H1 (cell line): ENCODE results near the gene MREG. TPM values are rescaled to one million over a fixed set of nuclear protein-coding genes. Genes with fewer than 3 reads are reported as not detected.

Experiments
- CTCF ChIA-PET: fragments of 300-600 bp; sonication (Branson Sonifier 250); formaldehyde crosslinking; loops from one replicate; lab custom pipeline; 2021; ENCODE audit not compliant: partially characterized antibody; lab: Charles Lee
- POLR2A ChIA-PET: fragments of 300-600 bp; sonication (Branson Sonifier 250); formaldehyde crosslinking; loops from one replicate; lab custom pipeline; 2021; ENCODE audit warnings: inconsistent platforms; ENCODE audit not compliant: partially characterized antibody; lab: Charles Lee
- DNase-seq, 2 experiments: peaks; one replicate each; pipeline versions ENCODE4 v3.0.0 to v3.0.0-alpha.2; 2010 to 2022; ENCODE audit warnings: low spot score in 2 of 2, low read depth in 1 of 2, mixed read lengths in 1 of 2
- FAIRE-seq: peaks from 2 replicates; lab custom pipeline; 2011; peaks lifted over from hg19 to GRCh38; lab: Jason Lieb, UNC
- H2AFZ ChIP-seq: 2 replicates; pipeline ENCODE4 v1.8.1; 2012; ENCODE audit warnings: low read length, inconsistent platforms
- H2AK5ac ChIP-seq: 2 replicates; pipeline ENCODE4 v1.6.1; 2013; ENCODE audit warnings: low read depth, low read length
- H2BK120ac ChIP-seq: replicated peaks from 2 replicates; pipeline ENCODE3; 2013; ENCODE audit warnings: low read depth, low read length, inconsistent platforms
- H2BK12ac ChIP-seq: 2 replicates; pipeline ENCODE4 v1.6.1; 2013; ENCODE audit warnings: low read depth, low read length
- H2BK15ac ChIP-seq: 2 replicates; pipeline ENCODE4 v1.6.1; 2013; ENCODE audit warnings: low read length
- H2BK20ac ChIP-seq: 2 replicates; pipeline ENCODE4 v1.6.1; 2013; ENCODE audit warnings: low read length
- H2BK5ac ChIP-seq: 2 replicates; pipeline ENCODE4 v1.6.1; 2013; ENCODE audit warnings: low read depth, low read length
- H3K14ac ChIP-seq: 2 replicates; pipeline ENCODE4 v1.6.1; 2013; ENCODE audit warnings: inconsistent platforms; ENCODE audit not compliant: insufficient read length
- H3K18ac ChIP-seq: 2 replicates; pipeline ENCODE4 v1.6.1; 2013; ENCODE audit warnings: low read length; ENCODE audit errors: extremely low read depth
- H3K23ac ChIP-seq: 2 replicates; pipeline ENCODE4 v1.6.1; 2013; ENCODE audit warnings: inconsistent platforms; ENCODE audit not compliant: insufficient read length
- H3K23me2 ChIP-seq: 2 replicates; pipeline ENCODE4 v1.6.1; 2013; ENCODE audit warnings: low read depth, low read length
- H3K27ac ChIP-seq: 2 replicates; pipeline ENCODE4 v1.6.1; 2011; ENCODE audit warnings: low read depth, low read length, inconsistent platforms
- H3K27me3 ChIP-seq, 4 experiments: replicated peaks in 1 of 4; 1 replicate in 1 of 4; 2 replicates in 3 of 4; pipeline versions ENCODE4 v1.6.1 to v1.8.1; 2011 to 2013; ENCODE audit warnings: low read length in 3 of 4, mild to moderate bottlenecking in 3 of 4, inconsistent platforms in 2 of 4, mixed read lengths in 2 of 4, moderate library complexity in 1 of 4; ENCODE audit not compliant: control insufficient read depth in 3 of 4, insufficient read depth in 3 of 4; ENCODE audit errors: extremely low read depth in 1 of 4
- H3K36me3 ChIP-seq, 4 experiments: 2 replicates each; pipeline versions ENCODE4 v1.6.1 to v1.8.1; 2011 to 2013; ENCODE audit warnings: mild to moderate bottlenecking in 4 of 4, low read length in 3 of 4, moderate library complexity in 2 of 4, control low read depth in 1 of 4, inconsistent platforms in 1 of 4; ENCODE audit not compliant: insufficient read depth in 4 of 4, control insufficient read depth in 2 of 4
- H3K4ac ChIP-seq: replicated peaks from 2 replicates; pipeline ENCODE3; 2013; ENCODE audit warnings: low read length, low read depth, mixed read lengths, inconsistent platforms; ENCODE audit not compliant: insufficient read length
- H3K4me1 ChIP-seq, 4 experiments: replicated peaks in 1 of 4; 1 replicate in 1 of 4; 2 replicates in 3 of 4; pipeline versions ENCODE4 v1.6.1 to v1.8.1; 2011 to 2013; ENCODE audit warnings: low read length in 3 of 4, inconsistent platforms in 2 of 4, mixed read lengths in 1 of 4; ENCODE audit not compliant: insufficient read depth in 4 of 4, control insufficient read depth in 3 of 4
- H3K4me2 ChIP-seq, 2 experiments: 2 replicates each; pipeline versions ENCODE4 v1.6.1 to v1.8.1; 2011 to 2013; ENCODE audit warnings: low read depth in 2 of 2, low read length in 2 of 2, control low read depth in 1 of 2, inconsistent platforms in 1 of 2, mild to moderate bottlenecking in 1 of 2; ENCODE audit not compliant: insufficient read depth in 1 of 2
- H3K4me3 ChIP-seq, 4 experiments: fragments of 200-600, 300-600 bp in 1 of 4; sonication (generic), shearing (Covaris generic), sonication (Bioruptor Twin) in 1 of 4; 2 replicates each; pipeline versions ENCODE4 v1.5.1 to v1.8.1; 2011 to 2016; ENCODE audit warnings: low read length in 4 of 4, low read depth in 3 of 4, control low read depth in 2 of 4, inconsistent platforms in 2 of 4, mild to moderate bottlenecking in 2 of 4, mixed read lengths in 1 of 4, moderate library complexity in 1 of 4; ENCODE audit not compliant: insufficient read depth in 2 of 4; ENCODE audit errors: extremely low read depth in 1 of 4
- H3K56ac ChIP-seq: replicated peaks from 2 replicates; pipeline ENCODE3; 2013; ENCODE audit warnings: low read depth, mild to moderate bottlenecking, mixed read lengths, low read length, inconsistent platforms; ENCODE audit not compliant: insufficient read length
- H3K79me1 ChIP-seq: 2 replicates; pipeline ENCODE4 v1.6.1; 2013; ENCODE audit warnings: low read depth, low read length, control low read depth
- H3K79me2 ChIP-seq, 2 experiments: 2 replicates each; pipeline versions ENCODE4 v1.6.1 to v1.8.1; 2012 to 2013; ENCODE audit warnings: low read length in 2 of 2, mild to moderate bottlenecking in 2 of 2, inconsistent platforms in 1 of 2; ENCODE audit not compliant: insufficient read depth in 2 of 2, control insufficient read depth in 1 of 2
- H3K9ac ChIP-seq, 4 experiments: replicated peaks in 1 of 4; 1 replicate in 1 of 4; 2 replicates in 3 of 4; pipeline versions ENCODE4 v1.6.1 to v1.8.1; 2011 to 2013; ENCODE audit warnings: low read depth in 3 of 4, low read length in 3 of 4, control low read depth in 2 of 4, mild to moderate bottlenecking in 2 of 4, moderate library complexity in 2 of 4, inconsistent platforms in 1 of 4; ENCODE audit errors: extremely low read depth in 1 of 4
- H3K9me3 ChIP-seq, 2 experiments: 2 replicates each; pipeline versions ENCODE4 v1.6.1 to v1.8.1; 2012 to 2013; ENCODE audit warnings: mild to moderate bottlenecking in 2 of 2, moderate library complexity in 2 of 2, control low read depth in 1 of 2, inconsistent platforms in 1 of 2, low read depth in 1 of 2, low read length in 1 of 2, mixed read lengths in 1 of 2; ENCODE audit not compliant: insufficient read depth in 2 of 2
- H4K20me1 ChIP-seq, 2 experiments: replicated peaks in 1 of 2; 2 replicates each; pipeline versions ENCODE3 to v1.8.1; 2011 to 2013; ENCODE audit warnings: inconsistent platforms in 2 of 2, low read length in 2 of 2, mild to moderate bottlenecking in 1 of 2; ENCODE audit not compliant: insufficient read depth in 2 of 2, control insufficient read depth in 1 of 2
- H4K5ac ChIP-seq: 2 replicates; pipeline ENCODE4 v1.6.1; 2013; ENCODE audit warnings: low read length, low read depth, mixed read lengths, inconsistent platforms; ENCODE audit not compliant: insufficient read length
- H4K8ac ChIP-seq: 2 replicates; pipeline ENCODE4 v1.8.0; 2013; ENCODE audit warnings: mild to moderate bottlenecking, moderate library complexity, low read length, inconsistent platforms; ENCODE audit not compliant: insufficient read depth; ENCODE audit errors: extremely low read depth
- H4K91ac ChIP-seq: replicated peaks from 2 replicates; pipeline ENCODE3; 2013; ENCODE audit warnings: low read length, mixed read lengths, inconsistent platforms; ENCODE audit not compliant: insufficient read length
- ASH2L ChIP-seq: fragments of 200-600, 300-600 bp; sonication (generic); IDR thresholded peaks from one replicate; pipeline ENCODE4 v1.7.1; 2017; ENCODE audit warnings: low read length
- BRCA1 ChIP-seq: IDR thresholded peaks from 2 replicates; pipeline ENCODE4 v1.6.1; 2012; ENCODE audit warnings: low read depth, low read length, improper control_type of control experiment
- CBX5 ChIP-seq: fragments of 300-800, 300-1000 bp; sonication (generic); IDR thresholded peaks from 2 replicates; pipeline ENCODE4 v1.7.1; 2016; ENCODE audit warnings: antibody characterized with exemption, low read length, low read depth
- EP300 ChIP-seq, 2 experiments: IDR thresholded peaks; 1 replicate in 1 of 2; 2 replicates in 1 of 2; pipeline ENCODE4 v1.6.1; 2011 to 2012; ENCODE audit warnings: low read depth in 2 of 2, low read length in 2 of 2, mild to moderate bottlenecking in 2 of 2, borderline replicate concordance in 1 of 2, inconsistent platforms in 1 of 2, moderate library complexity in 1 of 2
- GABPA ChIP-seq: IDR thresholded peaks from 2 replicates; pipeline ENCODE4 v1.6.1; 2011; ENCODE audit warnings: mild to moderate bottlenecking, low read length, moderate library complexity, borderline replicate concordance; ENCODE audit not compliant: insufficient read depth
- KDM1A ChIP-seq: fragments of 200-600, 300-600 bp; sonication (generic); IDR thresholded peaks from 2 replicates; pipeline ENCODE4 v1.7.1; 2016; ENCODE audit warnings: mild to moderate bottlenecking, low read length, borderline replicate concordance
- MAFK ChIP-seq: IDR thresholded peaks from 2 replicates; pipeline ENCODE4 v1.6.1; 2012; ENCODE audit warnings: low read depth, mild to moderate bottlenecking, improper control_type of control experiment, low read length
- POU5F1 ChIP-seq: IDR thresholded peaks from 2 replicates; pipeline ENCODE4 v1.6.1; 2011; ENCODE audit warnings: low read depth, mild to moderate bottlenecking, low read length, moderate library complexity
- TAF7 ChIP-seq: optimal IDR thresholded peaks from 2 replicates; pipeline ENCODE3; 2011; ENCODE audit warnings: low read depth, mild to moderate bottlenecking, inconsistent platforms, low read length, moderate library complexity, borderline replicate concordance
- TCF12 ChIP-seq: IDR thresholded peaks from 2 replicates; pipeline ENCODE4 v1.6.1; 2011; ENCODE audit warnings: low read depth, mild to moderate bottlenecking, low read length
- TEAD4 ChIP-seq: IDR thresholded peaks from 2 replicates; pipeline ENCODE4 v1.6.1; 2012; ENCODE audit warnings: low read depth, low read length, inconsistent platforms, mixed read lengths
- WGBS, 2 experiments: shearing (Covaris generic) in 1 of 2; methylation state at CpG; one replicate each; pipeline versions ENCODE4 v1.1.6 to v1.1.7; 2013 to 2015; ENCODE audit warnings: low lambda C conversion rate in 2 of 2, mixed read lengths in 2 of 2, inconsistent platforms in 1 of 2, low coverage in 1 of 2, missing lambda C conversion rate in 1 of 2; ENCODE audit not compliant: insufficient replicate concordance in 2 of 2, insufficient coverage in 1 of 2, insufficient read length in 1 of 2; ENCODE audit errors: extremely low coverage in 1 of 2, missing lambda C conversion rate in 1 of 2; 5-methylcytosine and 5-hydroxymethylcytosine counted together
- polyA plus RNA-seq, 7 experiments: library from polyadenylated mRNA; depleted of rRNA in 3 of 7; stranded (reverse) in 5 of 7; unstranded in 2 of 7; fragments of >200 nt in 5 of 7; fragments of 200-250 nt in 2 of 7; gene quantifications; 1 replicate in 5 of 7; 2 replicates in 1 of 7; 4 replicates in 1 of 7; pipeline versions ENCODE4 v1.2.1 to v1.2.3, GENCODE V29; 2011 to 2013; ENCODE audit warnings: missing spikeins in 2 of 7, mixed read lengths in 2 of 7
- total RNA-seq: library from RNA; stranded (reverse); fragmentation: NEBNext Ultra II Directional; extraction: Animal tissue kit (Norgen Biotek cat#: 25700); gene quantifications from 2 replicates; pipeline ENCODE4 v1.2.1, GENCODE V29; 2021
- TF ChIP-seq, protein P1 (sequence below), 3 experiments: IDR thresholded peaks; 1 replicate in 2 of 3; 2 replicates in 1 of 3; pipeline versions ENCODE4 v1.5.1 to v1.6.1; 2011; ENCODE audit warnings: low read length in 3 of 3, mild to moderate bottlenecking in 3 of 3, inconsistent platforms in 2 of 3, low read depth in 1 of 3, moderate library complexity in 1 of 3; ENCODE audit not compliant: insufficient read depth in 1 of 3; ENCODE audit errors: control extremely low read depth in 1 of 3

MREG gene
- total and polyA plus RNA-seq, 2 of the 8 experiments (the other 6 are each of a cell fraction or from before 2014, with no cell fraction given): 7.5 to 31.9 TPM

- 92% methylated on average over 6 of the region's 6 CpGs; no CpG with 5 or more reads in 1 of the 2 experiments for WGBS, 2 experiments
- TF ChIP-seq ASH2L (no peak), POU5F1 (no peak), BRCA1 (no peak), CBX5 (no peak), KDM1A (no peak), MAFK (no peak), GABPA (no peak), TAF7 (no peak), TEAD4 (no peak), TCF12 (no peak), EP300 (IDR thresholded peaks at IDR 0.05; ENCODE audit: borderline replicate concordance in 1 of 2, low read depth in 2 of 2, low read length in 2 of 2) (no peak)
- TF ChIP-seq, protein P1, sequence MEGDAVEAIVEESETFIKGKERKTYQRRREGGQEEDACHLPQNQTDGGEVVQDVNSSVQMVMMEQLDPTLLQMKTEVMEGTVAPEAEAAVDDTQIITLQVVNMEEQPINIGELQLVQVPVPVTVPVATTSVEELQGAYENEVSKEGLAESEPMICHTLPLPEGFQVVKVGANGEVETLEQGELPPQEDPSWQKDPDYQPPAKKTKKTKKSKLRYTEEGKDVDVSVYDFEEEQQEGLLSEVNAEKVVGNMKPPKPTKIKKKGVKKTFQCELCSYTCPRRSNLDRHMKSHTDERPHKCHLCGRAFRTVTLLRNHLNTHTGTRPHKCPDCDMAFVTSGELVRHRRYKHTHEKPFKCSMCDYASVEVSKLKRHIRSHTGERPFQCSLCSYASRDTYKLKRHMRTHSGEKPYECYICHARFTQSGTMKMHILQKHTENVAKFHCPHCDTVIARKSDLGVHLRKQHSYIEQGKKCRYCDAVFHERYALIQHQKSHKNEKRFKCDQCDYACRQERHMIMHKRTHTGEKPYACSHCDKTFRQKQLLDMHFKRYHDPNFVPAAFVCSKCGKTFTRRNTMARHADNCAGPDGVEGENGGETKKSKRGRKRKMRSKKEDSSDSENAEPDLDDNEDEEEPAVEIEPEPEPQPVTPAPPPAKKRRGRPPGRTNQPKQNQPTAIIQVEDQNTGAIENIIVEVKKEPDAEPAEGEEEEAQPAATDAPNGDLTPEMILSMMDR (IDR thresholded peaks at IDR 0.05; ENCODE audit: control extremely low read depth in 1 of 3, insufficient read depth in 1 of 3, low read depth in 1 of 3, low read length in 3 of 3): no peak
Measured at GRCh38 chr2:215982465-215982875, 30.9 kb downstream of the MREG start.

More at GRCh38 chr2:215982465-215982875, 30.9 kb downstream of the MREG start:
- Histone ChIP-seq H2BK5ac (no peak overlapping the region), H2BK120ac (no peak overlapping the region), H3K23me2 (no peaks in the 10 kb centered on the region), H3K4me2 (no peak overlapping the region), H3K56ac (no peak overlapping the region), H3K18ac (no peak overlapping the region), H3K79me2 (peaks cover 0 to 20% of the 10 kb centered on the region in 2 experiments; a peak in 2 of 4 replicates), H3K4me1 (no peaks in the 10 kb centered on the region), H3K23ac (no peak overlapping the region), H2AK5ac (no peak overlapping the region), H3K36me3 (peaks cover 0 to 25% (median 6%) of the 10 kb centered on the region in 4 experiments; a peak in 4 of 8 replicates), H4K8ac (no peak overlapping the region), H2BK12ac (no peak overlapping the region), H4K20me1 (no peaks in the 10 kb centered on the region), H3K4me3 (no peak overlapping the region), H3K4ac (no peak overlapping the region), H3K27me3 (no peaks in the 10 kb centered on the region), H4K91ac (no peak overlapping the region), H3K27ac (no peak overlapping the region), H3K79me1 (peaks cover 10% of the 10 kb centered on the region), H2BK15ac (no peak overlapping the region), H2AFZ (no peak overlapping the region), H3K9me3 (peaks cover 5 to 10% of the 10 kb centered on the region in 2 experiments), H2BK20ac (no peak overlapping the region), H3K14ac (no peak overlapping the region), H4K5ac (no peak overlapping the region), H3K9ac (no peak overlapping the region)
- FAIRE-seq (no peak), DNase-seq (no peak)
- POLR2A ChIA-PET: no interaction called here
- CTCF ChIA-PET: interaction anchor here (0.8 kb wide), 1 partner anchor 582 kb away, joined by 3 read pairs; no protein-coding TSS in a partner anchor
